GM18951 (cell line): ENCODE measurements around the gene SRBD1.

ENCODE experiments used
- POLR2A ChIP-seq: IDR thresholded peaks from 4 replicates; pipeline ENCODE4 v1.6.1; 2011; ENCODE audit warnings: mild to moderate bottlenecking; ENCODE audit not compliant: insufficient read length, insufficient read depth; ENCODE audit errors: extremely low read depth
- in situ Hi-C: fragments of 300-500 bp; cut with MboI; formaldehyde crosslinking; loops from one replicate; pipeline ENCODE4 v1.12.0; 2022; ENCODE audit warnings: low sequenced_read_pairs, mixed read lengths, inconsistent platforms; ENCODE audit not compliant: unreplicated experiment

The SRBD1 gene

GRCh38 chr2:45533771-45534170 is 77.3 kb downstream of the SRBD1 start:
- TF ChIP-seq POLR2A, result no peak
- in situ Hi-C loops, result no loop called here

- TF ChIP-seq POLR2A, result no peak
- in situ Hi-C loops, result no loop called here
These were observed 78.9 kb downstream of the SRBD1 start for GRCh38 chr2:45532181-45532580.

GRCh38 chr2:45524016-45524415 is 87.1 kb downstream of the SRBD1 start:
- in situ Hi-C loops, result no loop called here
- no peak for TF ChIP-seq POLR2A

GRCh38 chr2:45518546-45518945 is 92.5 kb downstream of the SRBD1 start:
- TF ChIP-seq POLR2A, result no peak
- in situ Hi-C loops, result no loop called here

- in situ Hi-C loops, result no loop called here
- TF ChIP-seq POLR2A, result no peak
These were observed 100.2 kb downstream of the SRBD1 start for GRCh38 chr2:45510701-45511420.

- in situ Hi-C loops, result no loop called here
- no peak for TF ChIP-seq POLR2A
These were observed 104.3 kb downstream of the SRBD1 start for GRCh38 chr2:45506756-45507155.

- in situ Hi-C loops, result no loop called here
- TF ChIP-seq POLR2A, result no peak
These were observed 105.9 kb downstream of the SRBD1 start for GRCh38 chr2:45505138-45505537.

- in situ Hi-C loops, result loop anchor here (25.0 kb wide), 1 partner anchor 1437 kb away; no protein-coding TSS in a partner anchor
- TF ChIP-seq POLR2A, result no peak
These were observed 112.2 kb downstream of the SRBD1 start for GRCh38 chr2:45498661-45499550.

GRCh38 chr2:45497355-45497754 is 113.7 kb downstream of the SRBD1 start:
- TF ChIP-seq POLR2A, result no peak
- in situ Hi-C loops, result loop anchor here (25.0 kb wide), 1 partner anchor 1435 kb away; no protein-coding TSS in a partner anchor

GRCh38 chr2:45496869-45497268 is 114.2 kb downstream of the SRBD1 start:
- in situ Hi-C loops, result loop anchor here (25.0 kb wide), 1 partner anchor 1435 kb away; no protein-coding TSS in a partner anchor
- TF ChIP-seq POLR2A, result no peak

GRCh38 chr2:45494978-45495293 is 116.1 kb downstream of the SRBD1 start:
- no peak for TF ChIP-seq POLR2A
- in situ Hi-C loops, result loop anchor here (25.0 kb wide), 1 partner anchor 1433 kb away; no protein-coding TSS in a partner anchor

- TF ChIP-seq POLR2A, result no peak
- in situ Hi-C loops, result loop anchor here (25.0 kb wide), 1 partner anchor 1432 kb away; no protein-coding TSS in a partner anchor
These were observed 116.6 kb downstream of the SRBD1 start for GRCh38 chr2:45494275-45494977.

GRCh38 chr2:45484965-45485364 is 126.1 kb downstream of the SRBD1 start:
- in situ Hi-C loops, result loop anchor here (5.0 to 25.0 kb wide), 2 partner anchors 498 to 1423 kb away; no protein-coding TSS in a partner anchor
- TF ChIP-seq POLR2A, result no peak
